HG02623 (cell line): ENCODE results near the gene PPM1E.
"Not testable (repeated sequence)": the region's sequence is repeated elsewhere in the genome, so short reads cannot be mapped to it uniquely, and the experiment has no call there.

Experiments
- ATAC-seq: cut with Tn5 transposase; IDR thresholded peaks from one replicate; pipeline ENCODE4 v1.9.1; 2021; ENCODE audit warnings: moderate library complexity; ENCODE audit not compliant: unreplicated experiment

PPM1E gene

GRCh38 chr17:58837699-58838098 is 82.0 kb downstream of the PPM1E start:
- no peak for ATAC-seq

- ATAC-seq: no peak
Measured at GRCh38 chr17:58840820-58841612, 85.4 kb downstream of the PPM1E start.

GRCh38 chr17:58846413-58846812 is 90.8 kb downstream of the PPM1E start:
- not testable (repeated sequence) for ATAC-seq

GRCh38 chr17:58850106-58850505 is 94.5 kb downstream of the PPM1E start:
- ATAC-seq: not testable (repeated sequence)

GRCh38 chr17:58865301-58865700 is 109.6 kb downstream of the PPM1E start:
- ATAC-seq: no peak

GRCh38 chr17:58870747-58871146 is 115.1 kb downstream of the PPM1E start:
- no peak for ATAC-seq

GRCh38 chr17:58873926-58874325 is 118.3 kb downstream of the PPM1E start:
- no peak for ATAC-seq

GRCh38 chr17:58875261-58875660 is 119.6 kb downstream of the PPM1E start:
- no peak for ATAC-seq

- ATAC-seq: no peak
Measured at GRCh38 chr17:58884161-58884560, 128.5 kb downstream of the PPM1E start.

- ATAC-seq: no peak
Measured at GRCh38 chr17:58886514-58886913, 130.9 kb downstream of the PPM1E start.

GRCh38 chr17:58889928-58890327 is 134.3 kb downstream of the PPM1E start:
- no peak for ATAC-seq

GRCh38 chr17:58899191-58899590 is 143.5 kb downstream of the PPM1E start:
- ATAC-seq: no peak

- no peak for ATAC-seq
Measured at GRCh38 chr17:58902322-58902721, 146.7 kb downstream of the PPM1E start.

- ATAC-seq: no peak
Measured at GRCh38 chr17:58911741-58912343, 156.2 kb downstream of the PPM1E start.

- ATAC-seq: no peak
Measured at GRCh38 chr17:58913552-58913951, 157.9 kb downstream of the PPM1E start.

GRCh38 chr17:58913971-58914769 is 158.5 kb downstream of the PPM1E start:
- ATAC-seq: no peak

- no peak for ATAC-seq
Measured at GRCh38 chr17:58917228-58917627, 161.6 kb downstream of the PPM1E start.

GRCh38 chr17:58918072-58918471 is 162.4 kb downstream of the PPM1E start:
- ATAC-seq: no peak

GRCh38 chr17:58918884-58919283 is 163.2 kb downstream of the PPM1E start:
- ATAC-seq: no peak

GRCh38 chr17:58920773-58921172 is 165.1 kb downstream of the PPM1E start:
- no peak for ATAC-seq

GRCh38 chr17:58932956-58933355 is 177.3 kb downstream of the PPM1E start:
- ATAC-seq: no peak

GRCh38 chr17:58936295-58936694 is 180.6 kb downstream of the PPM1E start:
- no peak for ATAC-seq
